HG02571 (cell line): ENCODE measurements around the gene P2RX1.

Experiments
- ATAC-seq: cut with Tn5 transposase; IDR thresholded peaks from one replicate; pipeline ENCODE4 v1.9.1; 2021; ENCODE audit warnings: mild to moderate bottlenecking, moderate library complexity; ENCODE audit not compliant: unreplicated experiment

The P2RX1 gene

GRCh38 chr17:3907483-3908216, 8.6 kb downstream of the P2RX1 start:
- ATAC-seq = no peak

GRCh38 chr17:3906881-3907280, 9.4 kb downstream of the P2RX1 start:
- no peak for ATAC-seq

- no peak for ATAC-seq
Measured at GRCh38 chr17:3905017-3905520, 11.2 kb downstream of the P2RX1 start.

GRCh38 chr17:3904501-3904900, 11.8 kb downstream of the P2RX1 start:
- no peak for ATAC-seq

- no peak for ATAC-seq
Measured at GRCh38 chr17:3903881-3904290, 12.4 kb downstream of the P2RX1 start.

- ATAC-seq = no peak
Measured at GRCh38 chr17:3903051-3903825, 13.0 kb downstream of the P2RX1 start.

GRCh38 chr17:3900646-3901045, 15.6 kb downstream of the P2RX1 start:
- no peak for ATAC-seq

- no peak for ATAC-seq
Measured at GRCh38 chr17:3897731-3898130, 18.5 kb downstream of the P2RX1 start.

- ATAC-seq = no peak
Measured at GRCh38 chr17:3896968-3897235, 19.4 kb downstream of the P2RX1 start.

GRCh38 chr17:3896108-3896967, 19.9 kb downstream of the P2RX1 start:
- ATAC-seq = no peak

GRCh38 chr17:3895354-3895753, 20.9 kb downstream of the P2RX1 start:
- ATAC-seq = no peak

GRCh38 chr17:3894911-3895343, 21.3 kb downstream of the P2RX1 start:
- ATAC-seq = no peak

- ATAC-seq = no peak
Measured at GRCh38 chr17:3894188-3894587, 22.1 kb downstream of the P2RX1 start.

- ATAC-seq = no peak
Measured at GRCh38 chr17:3893720-3894116, 22.5 kb downstream of the P2RX1 start.

- ATAC-seq = peak; percentile 82
Measured at GRCh38 chr17:3893003-3893719, 23.1 kb downstream of the P2RX1 start, which contains the start of gene CAMKK1. CAMKK1 (minus strand) TSS chr17:3893053; CDS start chr17:3885687, 7,366 bp downstream.

GRCh38 chr17:3892095-3892998, 23.9 kb downstream of the P2RX1 start:
- ATAC-seq = peak; percentile 8

GRCh38 chr17:3891626-3892094, 24.6 kb downstream of the P2RX1 start:
- no peak for ATAC-seq

- ATAC-seq = no peak
Measured at GRCh38 chr17:3890878-3891219, 25.4 kb downstream of the P2RX1 start.

- ATAC-seq = no peak
Measured at GRCh38 chr17:3890082-3890877, 26.0 kb downstream of the P2RX1 start.
